Measurements from ENCODE around the gene FOXN3.

FOXN3 gene

GRCh38 chr14:89190765-89191513, 226.1 kb downstream of the FOXN3 start:
- peak; percentile 60 for DNase-seq (ENCODE audit: low spot score)

GRCh38 chr14:89188492-89188891, 228.5 kb downstream of the FOXN3 start:
- DNase-seq (ENCODE audit: low spot score), result no peak

GRCh38 chr14:89187501-89187900, 229.5 kb downstream of the FOXN3 start:
- DNase-seq (ENCODE audit: low spot score), result no peak

- DNase-seq (ENCODE audit: low spot score), result no peak
These were observed 230.1 kb downstream of the FOXN3 start for GRCh38 chr14:89186856-89187376.

- DNase-seq (ENCODE audit: low spot score), result no peak
These were observed 230.8 kb downstream of the FOXN3 start for GRCh38 chr14:89185919-89186855.

GRCh38 chr14:89184952-89185351, 232.1 kb downstream of the FOXN3 start:
- peak; percentile 72 for DNase-seq (ENCODE audit: low spot score)

DNA sequence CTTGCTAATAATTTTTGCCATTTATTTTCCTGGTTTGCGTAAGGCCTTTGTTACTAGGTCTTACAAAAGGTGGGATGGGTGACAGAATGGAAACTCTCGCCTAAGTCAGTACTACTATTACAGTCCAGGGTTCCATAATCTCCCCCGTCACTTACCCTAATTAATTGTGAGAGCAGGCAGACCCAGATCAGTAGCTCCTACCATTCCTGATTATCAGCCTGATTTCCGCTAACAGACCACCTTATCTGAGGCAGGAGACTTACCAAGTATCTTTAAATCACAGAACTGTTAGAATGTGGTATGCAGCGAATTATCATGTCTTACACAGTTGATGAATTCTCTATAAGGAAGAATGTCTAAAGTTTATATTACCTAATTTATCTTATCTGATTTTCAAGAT, 234.7 kb downstream of the FOXN3 start:
- no peak for DNase-seq (ENCODE audit: low spot score)

DNA sequence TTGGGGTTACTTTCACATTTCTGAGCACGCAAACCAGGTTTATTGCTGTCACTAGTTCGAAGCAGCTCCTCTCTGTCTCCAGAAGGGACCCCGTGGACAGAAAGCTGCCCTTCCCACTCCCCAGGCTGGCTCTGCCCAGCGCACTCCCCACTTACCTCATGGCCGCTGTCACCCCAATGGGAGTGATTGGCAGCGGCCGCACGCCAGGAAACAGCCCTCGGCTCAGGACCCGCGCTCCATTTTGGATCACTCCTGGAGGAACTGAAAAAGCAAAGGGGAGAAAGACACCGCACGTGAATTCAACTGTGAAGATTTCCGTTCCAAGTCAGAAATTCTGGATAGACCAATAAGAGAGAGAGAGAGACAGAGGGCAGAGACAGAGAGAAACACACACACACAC, 236.5 kb downstream of the FOXN3 start:
- DNase-seq (ENCODE audit: low spot score), result no peak

GRCh38 chr14:89179891-89180404, 237.1 kb downstream of the FOXN3 start:
- DNase-seq (ENCODE audit: low spot score), result no peak

GRCh38 chr14:89178800-89179535, 238.1 kb downstream of the FOXN3 start:
- DNase-seq (ENCODE audit: low spot score), result no peak

DNA sequence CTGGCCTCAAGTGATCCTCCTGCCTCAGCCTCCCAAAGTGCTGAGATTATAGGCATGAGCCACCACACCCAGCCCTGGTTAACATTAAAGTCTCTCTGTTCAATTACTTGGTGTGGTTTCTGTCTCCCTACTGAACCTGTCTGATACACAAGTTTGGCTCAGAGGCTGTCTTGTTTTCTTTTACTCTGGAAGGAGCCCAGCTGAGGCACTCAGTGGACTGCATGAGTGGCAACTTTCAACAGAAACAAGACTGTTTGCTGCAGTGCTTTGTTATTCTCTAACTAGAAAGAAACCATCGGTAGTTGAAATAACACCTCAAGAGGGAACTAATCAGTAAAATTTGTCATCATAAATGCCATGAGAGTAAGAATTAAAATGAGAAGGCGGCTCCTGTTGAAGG, 238.7 kb downstream of the FOXN3 start:
- no peak for DNase-seq (ENCODE audit: low spot score)

- DNase-seq (ENCODE audit: low spot score), result no peak
These were observed 240.9 kb downstream of the FOXN3 start for GRCh38 chr14:89175881-89176799.

GRCh38 chr14:89171628-89172027, 245.4 kb downstream of the FOXN3 start:
- DNase-seq (ENCODE audit: low spot score), result no peak

GRCh38 chr14:89171168-89171567, 245.9 kb downstream of the FOXN3 start:
- no peak for DNase-seq (ENCODE audit: low spot score)

- no peak for DNase-seq (ENCODE audit: low spot score)
These were observed 249.3 kb downstream of the FOXN3 start for GRCh38 chr14:89167705-89168104.

- no peak for DNase-seq (ENCODE audit: low spot score)
These were observed 250.4 kb downstream of the FOXN3 start for GRCh38 chr14:89166633-89167032.

- peak; percentile 42 for DNase-seq (ENCODE audit: low spot score)
These were observed 251.5 kb downstream of the FOXN3 start for GRCh38 chr14:89165189-89166181.

- no peak for DNase-seq (ENCODE audit: low spot score)
These were observed 252.6 kb downstream of the FOXN3 start for GRCh38 chr14:89164168-89165073.

Measured in globus pallidus (tissue), 1 donor.